Hepatocyte (in vitro differentiated cells): ENCODE measurements around the gene CLECL1.

Experiments used
- EZH2 ChIP-seq: fragments of 200-600 bp; sonication (generic); IDR thresholded peaks from 2 replicates; pipeline ENCODE4 v1.6.1; 2016; ENCODE audit warnings: antibody characterized with exemption, mild to moderate bottlenecking, borderline replicate concordance
- TF ChIP-seq, protein P1 (sequence below): fragments of 200-600 bp; sonication (generic); IDR thresholded peaks from 2 replicates; pipeline ENCODE4 v1.5.1; 2016; ENCODE audit warnings: antibody characterized with exemption, mild to moderate bottlenecking; ENCODE audit not compliant: poor library complexity

DNA sequence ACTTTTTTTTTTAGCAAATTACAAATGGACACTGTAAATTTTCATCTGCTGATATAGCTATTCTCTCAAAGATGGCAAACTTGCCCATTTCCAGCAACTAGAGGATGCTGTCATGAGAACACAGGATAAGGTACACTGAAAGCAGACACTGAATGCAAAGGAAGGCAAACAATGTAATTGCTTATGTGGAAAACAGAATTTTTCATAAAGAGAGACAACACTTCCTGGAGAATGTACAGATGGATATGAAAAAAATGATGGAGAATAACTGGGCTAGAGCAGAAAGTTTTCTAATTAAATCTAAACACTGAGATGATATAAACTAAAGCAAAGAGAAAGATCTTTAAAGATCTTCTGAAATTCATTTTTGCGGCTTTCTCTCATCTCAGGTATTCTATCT lies 27.2 kb upstream of the CLECL1 start:
- TF ChIP-seq, protein P1, sequence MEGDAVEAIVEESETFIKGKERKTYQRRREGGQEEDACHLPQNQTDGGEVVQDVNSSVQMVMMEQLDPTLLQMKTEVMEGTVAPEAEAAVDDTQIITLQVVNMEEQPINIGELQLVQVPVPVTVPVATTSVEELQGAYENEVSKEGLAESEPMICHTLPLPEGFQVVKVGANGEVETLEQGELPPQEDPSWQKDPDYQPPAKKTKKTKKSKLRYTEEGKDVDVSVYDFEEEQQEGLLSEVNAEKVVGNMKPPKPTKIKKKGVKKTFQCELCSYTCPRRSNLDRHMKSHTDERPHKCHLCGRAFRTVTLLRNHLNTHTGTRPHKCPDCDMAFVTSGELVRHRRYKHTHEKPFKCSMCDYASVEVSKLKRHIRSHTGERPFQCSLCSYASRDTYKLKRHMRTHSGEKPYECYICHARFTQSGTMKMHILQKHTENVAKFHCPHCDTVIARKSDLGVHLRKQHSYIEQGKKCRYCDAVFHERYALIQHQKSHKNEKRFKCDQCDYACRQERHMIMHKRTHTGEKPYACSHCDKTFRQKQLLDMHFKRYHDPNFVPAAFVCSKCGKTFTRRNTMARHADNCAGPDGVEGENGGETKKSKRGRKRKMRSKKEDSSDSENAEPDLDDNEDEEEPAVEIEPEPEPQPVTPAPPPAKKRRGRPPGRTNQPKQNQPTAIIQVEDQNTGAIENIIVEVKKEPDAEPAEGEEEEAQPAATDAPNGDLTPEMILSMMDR, result no peak
- no peak for TF ChIP-seq EZH2
